ENCODE data around the gene DMC1.

The DMC1 gene

DNA sequence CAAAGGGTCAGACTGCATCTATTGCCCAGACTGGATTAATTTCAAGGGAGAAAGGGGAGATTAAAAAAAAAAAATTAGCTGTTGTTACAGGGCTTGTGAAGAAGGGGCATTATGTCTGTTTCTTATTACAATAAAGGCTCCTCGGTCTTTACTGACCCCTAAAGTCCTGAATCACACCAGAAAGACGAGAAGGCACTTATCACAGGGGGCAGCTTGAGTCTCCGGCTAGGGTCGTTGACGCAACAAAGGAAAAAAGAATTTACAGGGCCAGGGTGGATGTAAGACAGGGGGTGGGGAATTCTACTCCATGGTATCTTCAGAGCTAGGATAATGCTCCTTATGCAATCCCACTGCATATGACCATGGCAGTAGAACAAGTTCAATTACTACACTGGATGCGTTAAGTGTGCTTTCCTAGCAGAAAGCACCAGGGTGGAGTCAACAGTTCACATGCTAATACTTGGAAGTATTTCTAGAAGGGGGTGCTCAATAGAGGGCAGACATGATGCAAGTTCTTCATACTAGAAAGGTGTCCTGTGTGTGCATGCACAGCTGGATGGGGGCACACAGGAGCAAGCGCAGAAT lies 80.3 kb downstream of the DMC1 start:
- H3K4me3 ChIP-seq (ENCODE audit: low read length), result no peak overlapping the region
- H3K9ac ChIP-seq (ENCODE audit: low read length), result no peak overlapping the region
- H3K9me3 ChIP-seq (ENCODE audit: control insufficient read depth, low read length), result no peaks in the 10 kb centered on the region
- H3K4me1 ChIP-seq (ENCODE audit: control insufficient read depth, insufficient read depth, low read length), result peaks cover 11% of the 10 kb centered on the region
- no peaks in the 10 kb centered on the region for H3K27me3 ChIP-seq (ENCODE audit: control insufficient read depth, insufficient read depth, low read length)
- peaks cover 29% of the 10 kb centered on the region for H3K36me3 ChIP-seq (ENCODE audit: control insufficient read depth, insufficient read depth, low read length)

DNA sequence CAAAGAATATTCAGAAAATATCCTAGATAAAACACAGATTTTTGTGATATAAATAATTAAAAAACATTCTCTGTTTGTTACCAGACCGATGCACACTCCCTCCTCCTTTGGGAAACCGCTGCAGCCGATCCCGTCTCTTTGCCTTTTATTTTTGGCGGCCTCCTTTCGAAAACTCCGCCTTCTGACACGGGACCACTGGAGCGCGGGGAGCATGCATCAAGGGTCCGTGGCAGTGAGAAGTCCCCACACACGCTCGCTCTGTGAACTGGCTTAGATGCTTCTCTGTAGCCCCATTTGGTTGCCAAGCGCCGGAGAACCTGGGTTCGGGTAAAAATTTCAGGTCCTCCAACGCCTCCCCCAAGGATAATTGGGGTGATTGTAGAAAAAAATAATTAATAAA lies 80.8 kb downstream of the DMC1 start:
- Histone ChIP-seq H3K27me3 (ENCODE audit: control insufficient read depth, insufficient read depth, low read length) (no peaks in the 10 kb centered on the region), H3K9ac (ENCODE audit: low read length) (no peak overlapping the region), H3K4me1 (ENCODE audit: control insufficient read depth, insufficient read depth, low read length) (peaks cover 11% of the 10 kb centered on the region), H3K4me3 (ENCODE audit: low read length) (no peak overlapping the region), H3K36me3 (ENCODE audit: control insufficient read depth, insufficient read depth, low read length) (peaks cover 23% of the 10 kb centered on the region), H3K9me3 (ENCODE audit: control insufficient read depth, low read length) (no peaks in the 10 kb centered on the region)

DNA sequence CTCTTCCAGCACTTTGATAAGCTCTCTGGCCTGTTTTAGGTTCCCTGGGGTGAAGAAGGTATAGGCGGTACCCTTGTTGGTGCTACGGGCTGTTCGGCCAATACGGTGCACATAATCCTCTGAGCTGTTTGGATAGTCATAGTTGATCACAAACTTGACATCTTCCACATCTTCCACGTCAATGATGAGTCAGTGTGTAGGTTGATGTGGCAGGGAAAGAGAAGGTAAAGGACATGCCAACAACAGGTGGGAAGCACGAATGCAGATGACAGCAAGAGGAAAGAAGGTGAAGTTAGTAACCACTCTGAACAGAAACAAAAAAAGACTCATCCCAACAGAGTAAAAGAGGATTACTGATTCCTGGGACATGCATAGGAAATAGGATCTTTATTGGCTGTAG lies 82.0 kb downstream of the DMC1 start:
- Histone ChIP-seq H3K9ac (ENCODE audit: low read length) (no peak overlapping the region), H3K9me3 (ENCODE audit: control insufficient read depth, low read length) (no peaks in the 10 kb centered on the region), H3K27me3 (ENCODE audit: control insufficient read depth, insufficient read depth, low read length) (no peaks in the 10 kb centered on the region), H3K36me3 (ENCODE audit: control insufficient read depth, insufficient read depth, low read length) (peaks cover 24% of the 10 kb centered on the region), H3K4me1 (ENCODE audit: control insufficient read depth, insufficient read depth, low read length) (peaks cover 11% of the 10 kb centered on the region), H3K4me3 (ENCODE audit: low read length) (no peak overlapping the region)

DNA sequence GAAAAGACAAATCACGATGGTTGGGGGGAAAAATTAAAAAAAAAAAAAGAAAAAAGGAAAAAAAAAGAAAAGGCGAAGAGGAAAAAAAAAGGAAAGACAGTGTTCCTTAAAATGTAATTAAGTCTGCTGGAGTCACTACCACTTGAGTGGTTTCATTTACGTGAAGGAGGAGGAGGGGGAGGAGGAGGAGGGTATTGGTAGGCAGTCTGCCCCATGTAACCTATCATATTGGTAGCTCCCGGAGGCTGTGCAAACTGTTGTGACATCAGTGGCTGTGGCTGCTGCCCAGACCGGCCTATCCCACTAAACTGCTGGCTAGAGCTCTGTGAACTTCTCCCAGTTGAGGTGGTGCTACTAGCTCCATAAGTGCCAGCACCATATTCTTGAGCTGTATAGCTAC lies 84.2 kb downstream of the DMC1 start:
- Histone ChIP-seq H3K9ac (ENCODE audit: low read length) (no peak overlapping the region), H3K36me3 (ENCODE audit: control insufficient read depth, insufficient read depth, low read length) (peaks cover 23% of the 10 kb centered on the region), H3K27me3 (ENCODE audit: control insufficient read depth, insufficient read depth, low read length) (no peaks in the 10 kb centered on the region), H3K4me3 (ENCODE audit: low read length) (no peak overlapping the region), H3K4me1 (ENCODE audit: control insufficient read depth, insufficient read depth, low read length) (peaks cover 6% of the 10 kb centered on the region), H3K9me3 (ENCODE audit: control insufficient read depth, low read length) (no peaks in the 10 kb centered on the region)

- Histone ChIP-seq H3K9me3 (ENCODE audit: control insufficient read depth, low read length) (no peaks in the 10 kb centered on the region), H3K9ac (ENCODE audit: low read length) (no peak overlapping the region), H3K36me3 (ENCODE audit: control insufficient read depth, insufficient read depth, low read length) (peaks cover 19% of the 10 kb centered on the region), H3K27me3 (ENCODE audit: control insufficient read depth, insufficient read depth, low read length) (no peaks in the 10 kb centered on the region), H3K4me1 (ENCODE audit: control insufficient read depth, insufficient read depth, low read length) (no peaks in the 10 kb centered on the region), H3K4me3 (ENCODE audit: low read length) (no peak overlapping the region)
Observed at GRCh38 chr22:38484244-38484643, 85.7 kb downstream of the DMC1 start.

GRCh38 chr22:38482662-38483308 lies 87.2 kb downstream of the DMC1 start:
- no peaks in the 10 kb centered on the region for H3K9me3 ChIP-seq (ENCODE audit: control insufficient read depth, low read length)
- H3K36me3 ChIP-seq (ENCODE audit: control insufficient read depth, insufficient read depth, low read length), result peaks cover 19% of the 10 kb centered on the region
- no peaks in the 10 kb centered on the region for H3K27me3 ChIP-seq (ENCODE audit: control insufficient read depth, insufficient read depth, low read length)
- H3K9ac ChIP-seq (ENCODE audit: low read length), result no peak overlapping the region
- H3K4me1 ChIP-seq (ENCODE audit: control insufficient read depth, insufficient read depth, low read length), result no peaks in the 10 kb centered on the region
- H3K4me3 ChIP-seq (ENCODE audit: low read length), result no peak overlapping the region

DNA sequence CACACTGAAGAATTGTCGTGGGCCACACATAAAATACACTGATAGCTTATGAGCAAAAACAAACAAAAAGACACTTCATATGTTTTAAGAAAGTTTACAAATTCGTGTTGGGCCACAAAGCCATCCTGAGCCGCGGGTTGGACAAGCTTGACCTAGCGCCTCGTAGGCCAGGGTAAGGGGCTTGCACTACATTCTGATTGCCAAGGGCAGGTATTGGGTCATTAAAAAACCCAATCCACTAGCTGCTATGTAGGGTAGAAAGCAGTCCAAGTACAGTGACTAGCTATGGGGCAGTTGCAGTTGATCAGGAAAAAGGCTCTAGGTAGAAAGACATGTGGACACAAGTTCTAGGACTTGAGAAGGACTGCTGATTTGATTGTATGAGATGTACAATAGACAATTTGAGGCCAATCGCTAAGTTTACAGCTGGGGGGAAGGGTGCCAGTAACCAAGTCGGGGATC lies 88.1 kb downstream of the DMC1 start:
- H3K4me1 ChIP-seq (ENCODE audit: control insufficient read depth, insufficient read depth, low read length), result no peaks in the 10 kb centered on the region
- H3K27me3 ChIP-seq (ENCODE audit: control insufficient read depth, insufficient read depth, low read length), result no peaks in the 10 kb centered on the region
- H3K9me3 ChIP-seq (ENCODE audit: control insufficient read depth, low read length), result no peaks in the 10 kb centered on the region
- H3K9ac ChIP-seq (ENCODE audit: low read length), result no peak overlapping the region
- no peak overlapping the region for H3K4me3 ChIP-seq (ENCODE audit: low read length)
- H3K36me3 ChIP-seq (ENCODE audit: control insufficient read depth, insufficient read depth, low read length), result peaks cover 19% of the 10 kb centered on the region

DNA sequence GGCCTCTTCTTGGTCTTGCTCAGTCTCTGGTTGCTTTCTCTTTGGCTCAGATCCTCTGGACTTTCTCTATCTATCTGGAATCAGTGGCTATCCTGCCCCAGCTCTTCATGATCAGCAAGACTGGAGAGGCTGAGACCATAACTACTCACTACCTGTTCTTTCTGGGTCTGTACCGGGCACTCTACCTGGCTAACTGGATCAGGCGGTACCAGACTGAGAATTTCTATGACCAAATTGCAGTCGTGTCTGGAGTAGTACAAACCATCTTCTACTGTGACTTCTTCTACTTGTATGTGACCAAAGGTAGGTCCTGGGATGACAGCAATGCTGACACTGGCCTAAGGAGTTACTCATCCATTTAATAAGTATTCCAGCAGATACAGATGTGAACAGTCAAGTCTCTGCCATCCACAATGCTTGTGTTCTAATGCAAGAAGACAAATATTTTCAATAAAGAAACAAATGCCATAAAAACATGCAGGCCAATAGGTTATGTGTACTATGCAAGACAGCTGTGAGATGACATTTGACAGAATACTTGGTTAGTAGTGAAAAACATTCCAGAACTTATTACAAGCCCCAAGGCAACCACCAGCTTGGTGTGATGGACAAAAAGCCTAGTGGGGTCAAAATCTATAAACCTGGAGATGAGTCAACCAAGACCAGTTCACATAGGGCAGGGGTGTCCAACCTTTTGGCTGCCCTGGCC lies 88.7 kb downstream of the DMC1 start:
- Histone ChIP-seq H3K4me3 (ENCODE audit: low read length) (no peak overlapping the region), H3K27me3 (ENCODE audit: control insufficient read depth, insufficient read depth, low read length) (no peaks in the 10 kb centered on the region), H3K9me3 (ENCODE audit: control insufficient read depth, low read length) (no peaks in the 10 kb centered on the region), H3K36me3 (ENCODE audit: control insufficient read depth, insufficient read depth, low read length) (peaks cover 19% of the 10 kb centered on the region), H3K9ac (ENCODE audit: low read length) (no peak overlapping the region), H3K4me1 (ENCODE audit: control insufficient read depth, insufficient read depth, low read length) (no peaks in the 10 kb centered on the region)

DNA sequence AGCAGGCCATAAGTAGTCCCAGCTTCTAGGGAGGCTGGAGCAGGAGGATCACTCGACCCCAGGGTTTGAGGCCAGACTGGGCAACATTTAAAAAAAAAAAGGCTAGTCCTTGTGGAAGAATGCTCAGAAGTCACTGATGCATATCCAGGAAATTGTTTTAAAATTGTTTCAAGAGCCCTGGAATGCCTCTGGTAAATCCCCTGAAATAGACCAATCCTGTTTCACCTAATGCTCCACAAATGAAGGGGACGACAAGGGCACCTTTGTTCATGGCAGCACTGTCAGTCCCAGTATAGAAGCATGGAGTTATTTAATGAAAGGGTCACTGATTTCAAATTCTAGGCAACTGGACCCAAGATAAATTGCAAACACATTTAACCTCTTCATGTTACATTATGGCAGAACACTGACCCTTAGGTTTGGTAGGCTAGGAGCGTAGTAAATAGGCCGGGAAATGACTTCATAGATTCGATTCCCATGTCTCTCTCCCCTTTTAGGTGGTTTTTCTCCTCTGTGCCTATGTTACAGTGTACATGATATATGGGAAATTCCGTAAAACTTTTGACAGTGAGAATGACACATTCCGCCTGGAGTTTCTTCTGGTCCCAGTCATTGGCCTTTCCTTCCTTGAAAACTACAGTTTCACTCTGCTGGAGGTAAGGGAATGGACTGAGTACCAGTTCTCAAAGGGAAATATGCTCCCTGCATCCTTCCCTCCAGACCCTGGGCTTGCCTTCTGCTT lies 90.7 kb downstream of the DMC1 start:
- Histone ChIP-seq H3K9me3 (ENCODE audit: control insufficient read depth, low read length) (no peaks in the 10 kb centered on the region), H3K36me3 (ENCODE audit: control insufficient read depth, insufficient read depth, low read length) (peaks cover 14% of the 10 kb centered on the region), H3K4me3 (ENCODE audit: low read length) (no peak overlapping the region), H3K9ac (ENCODE audit: low read length) (no peak overlapping the region), H3K4me1 (ENCODE audit: control insufficient read depth, insufficient read depth, low read length) (no peaks in the 10 kb centered on the region), H3K27me3 (ENCODE audit: control insufficient read depth, insufficient read depth, low read length) (no peaks in the 10 kb centered on the region)

GRCh38 chr22:38477585-38477984 lies 92.4 kb downstream of the DMC1 start:
- Histone ChIP-seq H3K36me3 (ENCODE audit: control insufficient read depth, insufficient read depth, low read length) (peaks cover 8% of the 10 kb centered on the region), H3K4me3 (ENCODE audit: low read length) (no peak overlapping the region), H3K27me3 (ENCODE audit: control insufficient read depth, insufficient read depth, low read length) (no peaks in the 10 kb centered on the region), H3K9ac (ENCODE audit: low read length) (no peak overlapping the region), H3K9me3 (ENCODE audit: control insufficient read depth, low read length) (no peaks in the 10 kb centered on the region), H3K4me1 (ENCODE audit: control insufficient read depth, insufficient read depth, low read length) (no peaks in the 10 kb centered on the region)

DNA sequence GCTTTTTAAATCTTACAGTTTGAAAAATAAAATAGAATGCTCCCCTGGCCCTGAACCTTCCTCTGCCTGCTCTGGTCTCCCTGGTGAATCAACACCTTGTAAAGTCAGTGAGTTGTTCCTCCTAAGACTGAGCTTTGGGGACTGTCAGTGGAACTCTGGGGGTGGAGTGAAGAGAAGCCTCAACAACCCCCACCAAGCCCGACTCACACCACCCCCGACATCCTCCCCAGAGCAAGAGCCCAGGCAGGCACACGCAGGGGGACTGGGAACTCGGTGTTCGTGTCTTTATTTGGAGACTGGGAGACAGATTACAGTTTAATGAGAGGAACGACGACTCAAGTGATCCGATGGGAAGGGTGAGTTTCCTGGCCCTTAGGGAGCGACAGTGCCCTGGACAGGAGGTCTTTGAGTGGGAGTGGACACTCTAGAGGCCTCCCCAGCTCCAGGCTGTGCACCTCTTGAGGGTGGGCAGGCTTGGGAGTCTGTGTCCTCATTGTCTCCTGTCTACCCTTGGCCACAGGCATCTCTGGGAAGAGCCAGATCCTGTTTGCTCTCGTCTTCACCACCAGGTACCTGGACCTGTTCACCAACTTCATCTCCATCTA lies 95.9 kb downstream of the DMC1 start:
- Histone ChIP-seq H3K9me3 (ENCODE audit: control insufficient read depth, low read length) (no peaks in the 10 kb centered on the region), H3K36me3 (ENCODE audit: control insufficient read depth, insufficient read depth, low read length) (no peaks in the 10 kb centered on the region), H3K27me3 (ENCODE audit: control insufficient read depth, insufficient read depth, low read length) (no peaks in the 10 kb centered on the region), H3K4me3 (ENCODE audit: low read length) (no peak overlapping the region), H3K9ac (ENCODE audit: low read length) (no peak overlapping the region), H3K4me1 (ENCODE audit: control insufficient read depth, insufficient read depth, low read length) (peaks cover 5% of the 10 kb centered on the region)

All from mucosa of stomach (tissue), 1 donor.